NCI-H146 treated with DMSO at 0.1 percent for 48 hours (cell line): ENCODE results near the gene SNX18.

Source experiments
- DNase-seq: peaks from one replicate; lab custom pipeline; 2025; ENCODE audit not compliant: unreplicated experiment; lab: John Stamatoyannopoulos, UW

Gene SNX18

DNA sequence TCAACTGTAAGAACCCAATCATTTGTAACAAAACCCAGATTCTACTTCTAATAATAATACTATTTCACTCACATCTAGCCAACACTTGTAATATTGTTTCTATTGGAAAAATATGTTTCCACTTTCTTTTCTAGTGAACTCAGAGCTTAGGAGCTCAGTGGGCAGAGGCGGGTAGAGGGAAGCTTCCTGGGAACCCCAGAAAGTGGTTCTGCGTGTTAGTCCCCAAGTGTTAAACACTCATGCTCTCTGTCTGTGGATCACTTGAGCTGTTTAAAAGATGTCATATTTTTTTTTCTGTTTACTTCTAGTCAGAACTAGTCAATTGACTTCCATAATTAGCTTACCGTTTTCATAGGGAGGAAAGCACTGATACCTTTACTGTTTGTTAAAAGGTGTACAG is 20.6 kb downstream of the SNX18 start:
- no peak for DNase-seq

DNA sequence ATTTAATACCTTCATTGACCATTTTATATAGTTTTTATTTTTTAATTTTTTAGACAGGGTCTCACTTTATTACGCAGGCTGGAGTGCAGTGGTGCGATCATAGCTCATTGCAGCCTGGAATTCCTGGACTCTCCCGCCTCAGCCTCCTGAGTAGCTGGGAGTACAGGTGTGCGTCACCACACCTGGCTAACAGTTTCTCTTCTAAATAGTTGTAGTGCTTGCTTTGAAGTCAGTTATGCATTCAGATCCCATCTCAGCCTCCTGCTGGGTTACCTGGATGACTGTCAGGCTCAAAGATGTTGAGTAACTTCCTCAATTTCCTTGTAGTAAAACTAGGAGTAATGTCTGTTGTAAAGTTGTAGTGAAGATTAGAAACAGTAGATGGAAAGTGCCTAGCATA is 21.4 kb downstream of the SNX18 start:
- no peak for DNase-seq

- no peak for DNase-seq
Observed at GRCh38 chr5:54540286-54540685, 22.7 kb downstream of the SNX18 start.

- DNase-seq: no peak
Observed at GRCh38 chr5:54541823-54542783, 24.5 kb downstream of the SNX18 start.

- DNase-seq: no peak
Observed at GRCh38 chr5:54544044-54544443, 26.5 kb downstream of the SNX18 start.

DNA sequence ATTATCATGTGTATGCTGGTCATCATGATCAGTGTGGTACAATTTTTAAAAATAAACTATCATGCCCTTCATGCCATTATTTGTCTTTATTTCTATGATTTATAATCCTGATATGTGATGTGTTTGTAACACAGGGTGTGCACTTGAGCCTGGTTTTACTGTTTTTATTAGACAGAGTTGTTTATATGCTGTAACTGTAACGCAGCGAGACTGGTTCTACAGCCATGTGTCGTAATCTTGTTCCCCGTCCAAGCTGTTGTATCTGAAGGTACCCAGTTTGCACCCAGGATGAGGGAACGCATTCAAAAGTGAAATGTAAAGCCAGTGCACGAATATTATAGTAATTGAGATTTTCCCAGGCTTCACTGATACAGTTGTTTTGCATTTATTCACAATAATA is 28.2 kb downstream of the SNX18 start:
- DNase-seq: no peak

DNA sequence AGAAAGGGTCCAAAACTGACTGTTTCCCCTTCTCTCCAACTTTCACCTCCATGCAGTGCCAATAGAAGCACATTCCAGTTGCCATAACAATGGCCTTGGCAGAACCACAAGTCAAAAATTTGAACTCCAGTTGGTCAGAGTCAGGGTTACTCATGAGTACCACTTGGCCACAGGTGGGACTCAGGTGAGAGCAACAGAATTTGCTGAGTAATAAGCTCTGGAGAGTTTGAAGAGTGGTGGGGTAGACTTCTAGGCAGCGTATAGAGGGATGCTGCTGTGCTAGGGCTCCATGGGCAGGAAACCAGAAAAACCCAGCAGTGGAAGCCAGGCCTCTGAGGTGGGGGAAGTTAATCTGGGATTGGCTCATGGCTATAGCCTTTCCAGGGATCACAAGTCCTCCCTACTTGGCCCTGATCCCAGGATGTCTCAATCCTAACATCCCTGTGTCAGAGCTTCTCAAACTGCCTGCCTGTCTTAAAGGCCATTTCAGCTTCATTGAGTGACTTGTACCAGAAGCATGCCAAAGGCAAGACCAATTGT is 30.2 kb downstream of the SNX18 start:
- DNase-seq: no peak

- no peak for DNase-seq
Observed at GRCh38 chr5:54548565-54548964, 31.0 kb downstream of the SNX18 start.

GRCh38 chr5:54551292-54551691 is 33.7 kb downstream of the SNX18 start:
- no peak for DNase-seq

DNA sequence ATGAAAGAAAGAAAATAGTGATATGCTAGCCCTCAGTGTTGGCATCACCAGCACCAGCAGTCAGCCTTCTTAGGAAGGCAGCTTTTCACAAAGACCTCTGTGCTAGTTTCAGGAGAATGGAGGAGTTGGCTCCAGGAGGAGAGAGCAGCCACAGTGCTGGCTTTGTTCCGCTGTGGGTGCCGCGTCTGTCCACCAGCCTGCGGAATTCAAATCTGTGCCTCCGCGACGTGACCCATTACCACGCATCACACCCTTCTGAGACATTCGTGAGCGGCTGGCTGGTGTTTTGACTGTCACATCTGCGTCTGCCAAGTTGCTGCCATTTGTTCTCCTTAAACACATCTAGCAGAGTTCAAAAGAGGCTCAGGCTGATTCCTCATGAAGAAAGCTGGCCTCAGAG is 34.4 kb downstream of the SNX18 start:
- DNase-seq: no peak

- no peak for DNase-seq
Observed at GRCh38 chr5:54552446-54552845, 34.9 kb downstream of the SNX18 start.

DNA sequence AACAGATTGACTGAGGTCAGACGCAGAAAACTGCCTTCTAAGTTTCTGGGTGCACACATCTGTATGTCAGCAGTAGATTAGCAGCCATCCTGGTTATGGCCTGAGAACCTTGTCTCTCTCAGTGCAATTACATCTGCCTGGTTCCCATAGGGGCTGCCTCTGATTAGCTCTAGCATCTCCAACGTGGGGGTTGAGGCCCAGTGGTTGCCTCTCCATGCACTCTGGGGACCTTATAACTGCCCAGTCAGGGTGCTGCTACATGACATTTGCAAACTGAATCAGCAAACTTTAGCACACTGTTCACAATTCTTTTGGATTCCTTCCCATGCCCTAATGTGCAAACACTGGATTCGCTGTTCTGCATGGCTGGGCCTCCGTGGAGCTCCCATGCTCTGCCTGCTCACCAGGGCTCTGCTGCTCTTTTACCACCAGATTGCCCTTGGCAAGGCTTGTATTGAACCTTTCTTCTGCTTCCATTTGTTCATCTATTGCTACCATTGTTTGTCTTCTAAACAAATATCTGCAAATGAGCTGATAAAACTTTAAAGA is 36.2 kb downstream of the SNX18 start:
- DNase-seq: no peak

- DNase-seq: no peak
Observed at GRCh38 chr5:54556141-54556540, 38.6 kb downstream of the SNX18 start.

DNA sequence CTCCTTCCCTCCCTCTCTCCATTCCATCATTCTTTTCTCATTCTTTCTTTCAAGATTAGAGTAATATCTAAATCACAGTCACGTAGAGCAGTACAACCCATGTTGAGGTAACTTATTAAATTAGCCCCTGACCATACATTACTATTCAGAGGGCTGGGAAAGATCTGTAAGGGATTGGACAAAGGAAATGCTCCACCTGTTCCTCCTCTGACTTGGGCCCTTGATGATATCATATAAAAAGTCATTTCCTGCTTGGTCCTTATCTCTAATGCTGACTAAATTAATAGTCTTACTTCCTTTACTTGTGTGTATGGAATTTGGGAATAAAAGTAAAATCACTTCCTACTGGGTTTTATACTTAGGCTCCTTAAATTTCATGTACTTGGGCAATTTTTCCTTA is 40.8 kb downstream of the SNX18 start:
- no peak for DNase-seq

GRCh38 chr5:54561651-54562050 is 44.1 kb downstream of the SNX18 start:
- no peak for DNase-seq

DNA sequence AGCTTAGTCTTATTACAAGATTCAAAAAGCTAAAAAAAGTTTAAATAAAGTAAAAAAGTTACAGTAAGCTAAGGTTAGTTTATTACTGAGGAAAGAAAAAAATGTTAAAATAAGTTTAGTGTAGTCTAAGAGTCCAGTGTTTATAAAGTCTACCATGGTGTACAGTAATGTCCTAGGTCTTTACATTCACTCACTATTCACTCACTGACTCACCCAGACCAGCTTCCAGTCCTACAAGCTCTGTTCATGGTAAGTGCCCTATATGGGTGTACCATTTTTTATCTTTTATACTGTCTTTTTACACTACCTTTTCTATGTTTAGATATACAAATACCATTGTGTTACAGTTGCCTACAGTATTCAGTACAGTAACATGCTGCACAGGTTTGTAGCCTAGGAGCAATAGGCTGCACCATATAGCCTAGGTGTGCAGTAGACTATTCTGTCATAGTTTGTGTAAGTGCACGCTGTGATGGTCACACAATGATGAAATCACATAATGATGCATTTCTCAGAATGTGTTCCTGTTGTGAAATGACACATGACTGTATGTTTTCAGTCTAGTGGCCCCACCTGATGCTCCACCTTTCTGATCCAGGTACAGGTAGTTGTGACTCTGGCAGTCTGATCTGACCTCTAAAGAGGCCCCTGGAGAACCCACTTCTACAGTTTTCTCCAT is 45.7 kb downstream of the SNX18 start:
- no peak for DNase-seq

DNA sequence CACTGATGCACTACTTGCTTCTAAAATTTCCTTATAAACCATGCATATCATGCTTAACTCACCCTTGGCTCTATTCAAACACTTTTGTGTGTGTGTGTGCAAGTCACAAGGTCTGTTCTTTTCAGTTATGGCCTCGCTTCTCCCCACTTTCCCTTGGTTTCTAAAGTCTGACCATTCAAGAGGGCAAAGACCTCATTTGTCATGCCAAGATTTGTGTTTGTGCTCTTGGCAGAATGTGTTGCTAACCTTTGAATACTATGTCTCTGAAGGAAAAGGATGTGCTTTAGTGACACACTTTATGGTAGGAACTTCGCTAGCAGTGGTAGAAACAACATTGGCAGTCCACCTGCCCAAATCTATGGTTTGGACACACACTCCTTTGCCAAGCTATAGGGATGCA is 50.4 kb downstream of the SNX18 start:
- no peak for DNase-seq

- DNase-seq: no peak
Observed at GRCh38 chr5:54570916-54571315, 53.4 kb downstream of the SNX18 start.

- DNase-seq: no peak
Observed at GRCh38 chr5:54571462-54571861, 53.9 kb downstream of the SNX18 start.

DNA sequence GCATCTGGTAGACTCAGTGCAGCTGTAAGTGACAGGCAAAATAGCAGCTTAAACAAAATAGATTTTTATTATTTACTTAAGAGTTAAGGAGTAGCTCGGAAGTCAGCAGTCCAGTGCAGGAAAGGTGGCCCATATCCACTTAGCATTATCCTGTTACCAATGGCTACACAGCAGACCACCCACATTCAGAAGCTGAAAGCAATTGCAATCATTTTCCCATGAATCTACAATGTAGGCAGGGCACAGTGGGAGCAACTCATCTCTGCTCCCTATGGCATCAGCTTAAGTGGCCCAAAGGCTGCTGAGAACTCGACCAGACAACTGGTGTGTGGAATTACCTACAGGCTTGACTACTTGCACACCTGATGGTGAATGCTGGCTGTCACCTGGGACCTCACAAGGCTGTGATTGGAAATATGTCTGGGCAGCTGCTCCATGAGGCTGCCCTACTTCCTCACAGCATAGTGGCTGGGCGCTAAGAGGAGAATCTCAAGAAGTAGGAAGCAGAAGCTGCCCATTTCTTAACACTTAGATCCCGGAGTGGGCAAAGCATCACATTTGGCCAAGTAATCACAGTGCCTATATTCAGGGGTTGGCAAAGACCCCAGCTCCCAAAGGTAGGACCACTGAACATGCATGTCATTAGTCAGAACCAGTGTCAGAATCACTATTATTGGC is 56.4 kb downstream of the SNX18 start:
- DNase-seq: no peak

DNA sequence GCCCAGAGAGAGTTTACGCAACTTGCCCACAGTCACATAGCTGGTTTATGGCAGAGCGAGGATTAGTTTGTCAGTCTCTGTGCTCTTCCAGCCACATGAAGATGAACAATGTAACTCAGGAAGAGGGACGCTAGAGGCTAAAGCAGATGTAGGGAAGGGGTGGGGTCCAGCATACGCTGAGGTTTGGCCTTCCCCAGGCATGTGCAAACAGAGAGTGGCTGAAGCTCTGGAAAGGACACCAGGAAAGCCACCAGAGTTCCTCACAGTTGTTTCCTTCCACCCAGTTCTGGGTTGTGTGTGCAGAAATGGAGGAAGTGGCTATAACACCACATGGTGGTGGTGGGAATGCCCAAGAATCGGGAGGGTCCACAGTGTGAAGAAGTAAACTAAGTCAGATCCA is 60.0 kb downstream of the SNX18 start:
- no peak for DNase-seq
